SK-N-SH treated with all-trans-retinoic acid at 6 μM for 48 hours (cell line): ENCODE measurements around the gene PLPP2.

Source experiments
- ATAC-seq: fragments of 200-7000 bp; cut with Tn5 transposase; 3 replicates; pipeline ENCODE4 v1.9.1; 2020; ENCODE audit warnings: mild to moderate bottlenecking, moderate library complexity
- ARNTL ChIP-seq: fragments of 450-650 bp; formaldehyde crosslinking; IDR thresholded peaks from 2 replicates; pipeline ENCODE4 v1.5.0; 2020; ENCODE audit warnings: low read depth, mild to moderate bottlenecking, moderate library complexity, borderline replicate concordance
- BACH2 ChIP-seq: fragments of 250-450 bp; sonication (Bioruptor Pico); IDR thresholded peaks from 2 replicates; pipeline ENCODE4 v1.9.0; 2021; ENCODE audit warnings: mild to moderate bottlenecking, borderline replicate concordance
- CSDC2 ChIP-seq: fragments of 250-450 bp; sonication (Bioruptor Pico); IDR thresholded peaks from 2 replicates; pipeline ENCODE4 v1.5.0; 2020; ENCODE audit warnings: mild to moderate bottlenecking, moderate library complexity
- ESRRG ChIP-seq: fragments of 250-450 bp; sonication (Bioruptor Pico); IDR thresholded peaks from 2 replicates; pipeline ENCODE4 v1.6.1; 2021; ENCODE audit warnings: mild to moderate bottlenecking
- ISL1 ChIP-seq: fragments of 250-450 bp; sonication (Bioruptor Pico); IDR thresholded peaks from 2 replicates; pipeline ENCODE4 v2.1.2; 2022; ENCODE audit warnings: mild to moderate bottlenecking, moderate library complexity
- OSR1 ChIP-seq: fragments of 250-450 bp; sonication (Bioruptor Pico); IDR thresholded peaks from 2 replicates; pipeline ENCODE4 v1.8.0; 2022; ENCODE audit warnings: moderate library complexity, mild to moderate bottlenecking, inconsistent platforms
- PATZ1 ChIP-seq: fragments of 250-450 bp; sonication (Bioruptor Pico); IDR thresholded peaks from 2 replicates; pipeline ENCODE4 v1.8.0; 2020; ENCODE audit warnings: mild to moderate bottlenecking, moderate library complexity, borderline replicate concordance
- POU6F1 ChIP-seq: fragments of 250-450 bp; sonication (Bioruptor Pico); IDR thresholded peaks from 2 replicates; pipeline ENCODE4 v1.8.0; 2021; ENCODE audit warnings: low read depth, mild to moderate bottlenecking, moderate library complexity, borderline replicate concordance
- PPARA ChIP-seq: fragments of 250-450 bp; sonication (Bioruptor Pico); IDR thresholded peaks from 2 replicates; pipeline ENCODE4 v1.5.0; 2020; ENCODE audit warnings: mild to moderate bottlenecking, borderline replicate concordance
- RARB ChIP-seq: fragments of 250-450 bp; sonication (Bioruptor Pico); IDR thresholded peaks from 2 replicates; pipeline ENCODE4 v1.8.0; 2021; ENCODE audit warnings: mild to moderate bottlenecking, moderate library complexity
- SNAI2 ChIP-seq: fragments of 250-450 bp; sonication (Bioruptor Pico); IDR thresholded peaks from 2 replicates; pipeline ENCODE4 v1.5.0; 2020; ENCODE audit warnings: mild to moderate bottlenecking, moderate library complexity
- TCF4 ChIP-seq: fragments of 250-450 bp; sonication (Bioruptor Pico); IDR thresholded peaks from 2 replicates; pipeline ENCODE4 v1.8.0; 2021; ENCODE audit warnings: mild to moderate bottlenecking, moderate library complexity, borderline replicate concordance
- TOX ChIP-seq: fragments of 250-450 bp; sonication (Bioruptor Pico); IDR thresholded peaks from 2 replicates; pipeline ENCODE4 v1.8.0; 2021; ENCODE audit warnings: mild to moderate bottlenecking, moderate library complexity, borderline replicate concordance
- ZC3H10 ChIP-seq: fragments of 250-450 bp; sonication (Bioruptor Pico); IDR thresholded peaks from 2 replicates; pipeline ENCODE4 v1.5.1; 2021; ENCODE audit warnings: mild to moderate bottlenecking, moderate library complexity
- ZFP3 ChIP-seq: fragments of 250-450 bp; sonication (Bioruptor Pico); IDR thresholded peaks from 2 replicates; pipeline ENCODE4 v1.5.0; 2020; ENCODE audit warnings: mild to moderate bottlenecking, moderate library complexity
- ZFP30 ChIP-seq: fragments of 450-650 bp; formaldehyde crosslinking; IDR thresholded peaks from 2 replicates; pipeline ENCODE4 v1.5.0; 2022; ENCODE audit warnings: mild to moderate bottlenecking, moderate library complexity
- ZNF565 ChIP-seq: fragments of 450-650 bp; formaldehyde crosslinking; conservative IDR thresholded peaks from 2 replicates; pipeline ENCODE4 v1.5.0; 2020; ENCODE audit warnings: low read depth, mild to moderate bottlenecking, moderate library complexity
- ZNF70 ChIP-seq: fragments of 450-650 bp; formaldehyde crosslinking; IDR thresholded peaks from 2 replicates; pipeline ENCODE4 v1.5.0; 2020; ENCODE audit warnings: mild to moderate bottlenecking, moderate library complexity
- ZNF8 ChIP-seq: fragments of 450-650 bp; formaldehyde crosslinking; IDR thresholded peaks from 2 replicates; pipeline ENCODE4 v1.5.0; 2020; ENCODE audit warnings: mild to moderate bottlenecking, moderate library complexity
- TF ChIP-seq, protein P1 (sequence below): fragments of 250-450 bp; sonication (Bioruptor Pico); IDR thresholded peaks from 2 replicates; pipeline ENCODE4 v1.5.1; 2021; ENCODE audit warnings: mild to moderate bottlenecking, moderate library complexity
- TF ChIP-seq, protein P2 (sequence below): fragments of 250-450 bp; sonication (Bioruptor Pico); IDR thresholded peaks from 2 replicates; pipeline ENCODE4 v1.5.1; 2020; ENCODE audit warnings: low read depth, mild to moderate bottlenecking, moderate library complexity

The PLPP2 gene

DNA sequence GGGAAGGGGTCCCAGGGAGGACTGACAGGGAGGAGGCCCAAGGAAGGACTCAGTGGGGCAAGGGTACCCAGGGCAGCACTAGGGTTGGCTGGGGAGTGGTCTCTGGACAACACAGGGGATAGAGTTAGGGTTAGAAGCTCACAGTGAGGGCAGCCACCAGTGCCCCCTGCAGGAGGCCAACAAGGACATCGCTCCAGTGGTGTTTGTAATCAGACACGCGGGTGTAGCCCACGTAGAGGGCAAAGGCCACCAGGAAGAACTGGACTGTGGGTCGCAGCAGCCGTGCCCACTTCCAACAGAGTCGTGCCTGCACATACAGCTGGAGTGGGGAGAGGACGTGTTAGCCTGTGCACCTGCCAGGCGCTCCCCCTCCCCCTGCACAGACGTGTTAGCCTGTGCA lies 9.2 kb downstream of the PLPP2 start:
- no peak for TF ChIP-seq OSR1 (CRISPR knock-in tag)
- no peak for TF ChIP-seq ZNF8 (CRISPR knock-in tag)
- TF ChIP-seq RARB (CRISPR knock-in tag) = no peak
- TF ChIP-seq, protein P1, sequence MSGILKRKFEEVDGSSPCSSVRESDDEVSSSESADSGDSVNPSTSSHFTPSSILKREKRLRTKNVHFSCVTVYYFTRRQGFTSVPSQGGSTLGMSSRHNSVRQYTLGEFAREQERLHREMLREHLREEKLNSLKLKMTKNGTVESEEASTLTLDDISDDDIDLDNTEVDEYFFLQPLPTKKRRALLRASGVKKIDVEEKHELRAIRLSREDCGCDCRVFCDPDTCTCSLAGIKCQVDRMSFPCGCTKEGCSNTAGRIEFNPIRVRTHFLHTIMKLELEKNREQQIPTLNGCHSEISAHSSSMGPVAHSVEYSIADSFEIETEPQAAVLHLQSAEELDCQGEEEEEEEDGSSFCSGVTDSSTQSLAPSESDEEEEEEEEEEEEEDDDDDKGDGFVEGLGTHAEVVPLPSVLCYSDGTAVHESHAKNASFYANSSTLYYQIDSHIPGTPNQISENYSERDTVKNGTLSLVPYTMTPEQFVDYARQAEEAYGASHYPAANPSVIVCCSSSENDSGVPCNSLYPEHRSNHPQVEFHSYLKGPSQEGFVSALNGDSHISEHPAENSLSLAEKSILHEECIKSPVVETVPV (CRISPR knock-in tag) = no peak
- TF ChIP-seq TOX (CRISPR knock-in tag) = no peak
- TF ChIP-seq ZNF565 (CRISPR knock-in tag) = no peak
- TF ChIP-seq POU6F1 (CRISPR knock-in tag) = no peak
- no peak for ATAC-seq

DNA sequence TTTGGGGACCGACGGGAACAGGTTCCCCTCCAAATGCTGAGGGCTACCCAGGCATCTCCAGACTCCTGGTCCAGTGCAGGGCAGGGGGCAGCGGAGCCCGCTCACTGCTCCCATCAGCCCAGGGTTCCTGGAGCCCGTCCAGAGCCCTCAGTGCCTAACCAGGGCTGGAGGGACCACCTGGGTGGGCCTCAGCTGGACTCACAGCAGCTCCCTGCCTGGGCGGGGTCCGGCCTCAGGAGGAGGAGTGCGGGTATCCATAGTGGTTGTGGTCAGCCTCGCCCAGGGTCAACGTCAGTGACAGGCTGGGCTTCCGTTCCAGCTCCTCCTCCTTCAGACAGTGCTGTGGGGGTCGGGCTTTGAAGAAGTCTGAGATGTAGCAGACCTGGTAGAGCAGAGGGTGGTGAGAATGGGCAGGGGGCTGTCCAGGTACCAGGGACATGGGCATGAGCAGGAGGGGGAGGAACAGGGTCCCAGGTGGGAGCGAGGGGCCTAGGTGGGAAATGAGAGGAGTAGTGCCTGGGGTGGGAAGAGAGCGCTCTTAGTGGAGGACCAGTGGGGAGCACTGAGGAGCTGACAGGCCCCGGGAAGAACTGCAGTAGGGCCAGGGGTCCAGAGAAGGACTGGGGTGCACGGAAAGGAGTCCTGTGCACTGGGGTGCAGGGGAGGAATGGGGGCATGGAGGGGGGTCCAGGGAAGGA lies 9.9 kb downstream of the PLPP2 start:
- ATAC-seq = no peak
- TF ChIP-seq POU6F1 (CRISPR knock-in tag) = no peak
- no peak for TF ChIP-seq ZNF70 (CRISPR knock-in tag)
- no peak for TF ChIP-seq SNAI2
- TF ChIP-seq, protein P1 (CRISPR knock-in tag) = no peak
- no peak for TF ChIP-seq TCF4 (CRISPR knock-in tag)
- no peak for TF ChIP-seq ARNTL (CRISPR knock-in tag)
- no peak for TF ChIP-seq ZNF8 (CRISPR knock-in tag)
- TF ChIP-seq RARB (CRISPR knock-in tag) = no peak
- no peak for TF ChIP-seq ZFP3 (CRISPR knock-in tag)
- no peak for TF ChIP-seq BACH2 (CRISPR knock-in tag)
- TF ChIP-seq ZNF565 (CRISPR knock-in tag) = no peak
- no peak for TF ChIP-seq PATZ1 (CRISPR knock-in tag)
- TF ChIP-seq CSDC2 (CRISPR knock-in tag) = no peak

DNA sequence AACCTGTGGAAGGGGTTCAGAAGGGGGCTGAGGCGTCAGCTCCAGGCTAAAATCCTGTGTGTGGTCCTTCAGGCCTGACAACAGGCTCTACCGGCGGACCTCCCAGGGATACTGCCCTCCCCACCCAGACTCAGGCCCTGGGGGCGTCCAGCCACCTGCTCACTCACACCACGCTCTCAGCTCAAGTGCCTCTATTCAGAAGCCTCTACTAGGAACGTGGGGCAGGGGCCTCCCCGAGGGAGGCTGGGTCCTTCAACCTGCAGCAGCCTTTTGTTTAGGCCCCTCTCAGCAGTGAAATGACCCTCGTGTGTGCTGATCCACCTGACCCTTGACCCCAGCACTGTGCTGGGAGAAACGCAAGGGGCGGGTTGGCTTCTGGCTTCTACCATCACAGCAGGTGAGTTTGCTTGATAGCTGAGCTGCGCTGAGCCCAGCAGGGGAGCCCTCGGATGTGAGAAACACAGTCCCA lies 10.6 kb downstream of the PLPP2 start:
- no peak for ATAC-seq
- no peak for TF ChIP-seq ZC3H10
- no peak for TF ChIP-seq ZNF565 (CRISPR knock-in tag)
- TF ChIP-seq PPARA (CRISPR knock-in tag) = no peak
- no peak for TF ChIP-seq ZFP30 (CRISPR knock-in tag)
- no peak for TF ChIP-seq ESRRG (CRISPR knock-in tag)
- no peak for TF ChIP-seq BACH2 (CRISPR knock-in tag)
- no peak for TF ChIP-seq ZNF8 (CRISPR knock-in tag)
- TF ChIP-seq, protein P2, sequence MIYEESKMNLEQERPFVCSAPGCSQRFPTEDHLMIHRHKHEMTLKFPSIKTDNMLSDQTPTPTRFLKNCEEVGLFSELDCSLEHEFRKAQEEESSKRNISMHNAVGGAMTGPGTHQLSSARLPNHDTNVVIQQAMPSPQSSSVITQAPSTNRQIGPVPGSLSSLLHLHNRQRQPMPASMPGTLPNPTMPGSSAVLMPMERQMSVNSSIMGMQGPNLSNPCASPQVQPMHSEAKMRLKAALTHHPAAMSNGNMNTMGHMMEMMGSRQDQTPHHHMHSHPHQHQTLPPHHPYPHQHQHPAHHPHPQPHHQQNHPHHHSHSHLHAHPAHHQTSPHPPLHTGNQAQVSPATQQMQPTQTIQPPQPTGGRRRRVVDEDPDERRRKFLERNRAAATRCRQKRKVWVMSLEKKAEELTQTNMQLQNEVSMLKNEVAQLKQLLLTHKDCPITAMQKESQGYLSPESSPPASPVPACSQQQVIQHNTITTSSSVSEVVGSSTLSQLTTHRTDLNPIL (CRISPR knock-in tag) = no peak
- no peak for TF ChIP-seq TCF4 (CRISPR knock-in tag)
- no peak for TF ChIP-seq ISL1 (CRISPR knock-in tag)
- TF ChIP-seq ZFP3 (CRISPR knock-in tag) = no peak
- TF ChIP-seq CSDC2 (CRISPR knock-in tag) = no peak
- TF ChIP-seq, protein P1 (CRISPR knock-in tag) = no peak
- TF ChIP-seq PATZ1 (CRISPR knock-in tag) = no peak
- TF ChIP-seq TOX (CRISPR knock-in tag) = no peak
- TF ChIP-seq OSR1 (CRISPR knock-in tag) = no peak
- TF ChIP-seq SNAI2 = no peak
